Fibroblast of skin of back (primary cell): ENCODE results near the gene INTS15.
A peak's percentile ranks its signal among the peaks of the same experiment; 100 is the strongest.
"Not testable (repeated sequence)": the region's sequence is repeated elsewhere in the genome, so short reads cannot be mapped to it uniquely, and the experiment has no call there.

ENCODE experiments used
- DNase-seq: peaks from one replicate; pipeline ENCODE4 v3.0.0-alpha.2; 2013

INTS15 gene

DNA sequence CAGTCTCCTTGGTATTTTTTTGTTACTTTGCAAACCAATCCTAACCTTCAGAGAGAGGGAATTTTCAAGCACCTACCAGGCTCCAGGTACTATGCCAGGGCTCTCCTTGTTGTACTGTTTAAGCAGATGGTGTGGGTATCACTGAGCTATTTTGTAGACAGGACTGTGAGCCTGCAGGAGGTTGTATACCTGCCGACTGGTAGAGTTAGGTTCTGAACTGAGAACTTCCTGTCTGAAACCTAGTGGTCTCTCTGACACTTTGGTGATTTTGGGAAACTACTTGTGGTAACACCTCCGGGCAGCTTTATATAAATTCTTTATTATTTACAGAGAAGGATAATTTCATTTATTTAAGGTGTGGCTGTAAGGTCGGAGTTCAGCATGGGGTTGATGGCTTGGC lies 30.1 kb downstream of the INTS15 start:
- no peak for DNase-seq

DNA sequence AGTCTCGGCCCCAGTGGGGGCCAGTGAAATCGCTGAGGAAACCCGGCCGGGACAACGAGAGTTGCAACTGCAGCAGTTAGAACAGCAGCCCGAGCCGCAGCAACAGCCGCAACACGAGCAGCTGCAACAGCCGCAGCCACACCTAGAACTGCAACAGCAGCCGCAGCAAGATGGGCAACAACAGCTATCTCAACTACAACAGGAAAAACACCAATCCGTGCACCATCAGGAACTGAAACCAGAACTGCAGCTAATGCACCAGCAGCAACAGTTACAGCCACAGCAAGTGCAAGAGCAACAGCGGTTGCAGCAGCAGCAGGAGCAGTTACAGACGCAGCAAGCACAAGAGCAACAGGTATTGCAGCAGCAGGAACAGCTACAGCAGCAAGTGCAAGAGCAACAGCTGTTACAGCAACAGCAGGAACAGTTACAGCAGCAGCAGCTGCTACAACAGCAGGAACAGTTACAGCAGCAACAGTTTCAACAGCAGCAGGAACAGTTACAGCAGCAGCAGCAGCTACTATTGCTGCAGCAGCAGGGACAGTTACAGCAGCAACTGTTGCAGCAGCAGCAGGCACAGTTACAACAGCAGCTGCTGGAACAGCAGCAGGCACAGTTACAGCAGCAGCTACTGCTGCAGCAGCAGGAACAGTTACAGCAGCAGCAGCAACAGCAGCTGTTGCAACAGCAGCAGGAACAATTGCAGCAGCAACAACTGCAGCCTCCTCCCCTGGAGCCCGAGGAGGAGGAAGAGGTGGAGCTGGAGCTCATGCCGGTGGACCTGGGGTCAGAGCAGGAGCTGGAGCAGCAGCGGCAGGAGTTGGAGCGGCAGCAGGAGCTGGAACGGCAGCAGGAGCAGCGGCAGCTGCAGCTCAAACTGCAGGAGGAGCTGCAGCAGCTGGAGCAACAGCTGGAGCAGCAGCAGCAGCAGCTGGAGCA lies 31.6 kb downstream of the INTS15 start:
- DNase-seq = no peak

DNA sequence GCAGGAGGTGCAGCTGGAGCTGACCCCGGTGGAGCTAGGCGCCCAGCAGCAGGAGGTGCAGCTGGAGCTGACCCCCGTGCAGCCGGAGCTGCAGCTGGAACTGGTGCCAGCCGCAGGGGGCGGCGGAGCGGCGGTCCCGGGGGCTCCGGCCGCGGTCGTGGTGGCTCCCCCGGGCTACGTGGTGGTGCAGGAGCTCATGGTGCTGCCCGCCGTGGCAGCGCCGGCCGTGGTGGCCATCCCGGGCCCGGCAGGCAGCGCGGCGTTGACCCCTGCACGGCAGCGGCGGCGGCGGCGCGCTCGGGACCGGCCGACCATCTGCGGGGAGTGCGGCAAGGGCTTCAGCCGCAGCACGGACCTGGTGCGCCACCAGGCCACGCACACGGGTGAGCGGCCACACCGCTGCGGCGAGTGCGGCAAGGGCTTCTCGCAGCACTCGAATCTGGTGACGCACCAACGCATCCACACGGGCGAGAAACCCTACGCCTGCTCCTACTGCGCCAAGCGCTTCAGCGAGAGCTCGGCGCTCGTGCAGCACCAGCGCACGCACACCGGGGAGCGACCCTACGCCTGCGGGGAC lies 32.4 kb downstream of the INTS15 start:
- DNase-seq = no peak

- no peak for DNase-seq
These were observed 33.9 kb downstream of the INTS15 start for GRCh38 chr7:6623589-6624245.

- no peak for DNase-seq
These were observed 34.4 kb downstream of the INTS15 start for GRCh38 chr7:6624246-6624611.

- no peak for DNase-seq
These were observed 38.2 kb downstream of the INTS15 start for GRCh38 chr7:6628045-6628444.

DNA sequence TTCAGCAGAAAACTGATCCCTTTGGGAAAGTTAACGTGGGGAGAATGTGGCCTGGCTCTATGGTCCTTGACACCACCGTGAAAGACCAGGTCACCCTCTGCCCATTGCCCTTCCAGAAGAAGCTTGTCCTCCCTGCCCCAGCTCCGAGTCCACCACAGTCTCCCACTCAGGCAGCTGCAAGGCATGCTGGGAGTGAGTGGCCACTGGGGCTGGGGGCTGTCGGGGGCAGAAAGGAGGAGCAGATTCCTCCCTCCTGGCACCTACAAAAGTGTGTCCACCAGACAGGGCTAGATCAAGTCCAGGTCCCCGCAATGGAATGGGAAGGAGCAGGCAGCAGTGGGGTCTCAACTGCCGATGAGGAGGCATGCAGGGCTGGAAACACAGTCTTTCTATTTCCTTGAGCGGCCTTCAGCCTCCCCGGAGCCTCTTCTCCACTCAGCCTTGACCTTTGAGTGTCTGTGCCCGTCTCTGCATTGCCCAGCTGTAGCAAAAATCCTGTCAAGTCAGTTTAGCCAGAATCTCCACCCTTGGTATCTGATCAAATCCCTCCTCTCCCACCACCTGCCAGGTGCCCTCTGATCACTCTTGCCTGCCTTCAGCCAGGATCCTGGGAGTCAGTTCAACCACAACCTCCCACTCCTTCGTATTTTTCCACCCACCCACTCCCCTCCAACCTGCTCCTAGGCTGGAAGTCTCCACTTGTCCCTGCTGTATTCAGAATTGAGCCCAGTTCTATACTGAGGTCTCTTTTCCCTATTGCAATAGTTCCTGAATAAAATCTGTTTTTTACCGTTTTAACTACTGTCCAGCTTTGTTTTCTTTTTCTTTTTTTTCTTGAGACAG lies 40.4 kb downstream of the INTS15 start:
- no peak for DNase-seq

- DNase-seq = no peak
These were observed 41.8 kb downstream of the INTS15 start for GRCh38 chr7:6631605-6632004.

GRCh38 chr7:6634021-6634420 lies 44.2 kb downstream of the INTS15 start:
- DNase-seq = no peak

DNA sequence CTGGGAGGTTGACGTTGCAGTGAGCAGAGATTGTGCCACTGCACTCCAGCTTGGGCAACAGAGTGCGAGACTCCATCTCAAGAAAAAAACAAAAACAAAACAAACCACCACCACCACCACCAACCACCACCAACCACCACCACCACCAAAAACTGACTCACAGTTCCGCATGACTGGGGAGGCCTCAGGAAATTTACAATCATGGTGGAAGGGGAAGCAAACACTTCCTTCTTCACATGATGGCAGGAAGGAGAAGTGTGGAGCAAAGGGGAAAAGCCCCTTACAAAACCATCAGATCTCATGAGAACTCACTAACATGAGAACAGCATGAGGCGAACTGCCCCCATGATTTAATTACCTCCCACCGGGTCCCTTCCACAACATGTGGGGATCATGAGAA lies 45.1 kb downstream of the INTS15 start:
- not testable (repeated sequence) for DNase-seq

- DNase-seq = peak; percentile 44
These were observed 47.1 kb downstream of the INTS15 start, which contains the start of gene ZNF316 for GRCh38 chr7:6636741-6637543. Gene ZNF316, plus strand, starts transcription at chr7:6637318. Its CDS starts 5,092 bp downstream, at chr7:6642410.

GRCh38 chr7:6637544-6638229 lies 47.9 kb downstream of the INTS15 start:
- DNase-seq = peak; percentile 39

GRCh38 chr7:6639032-6639431 lies 49.2 kb downstream of the INTS15 start:
- DNase-seq = no peak

- no peak for DNase-seq
These were observed 49.8 kb downstream of the INTS15 start for GRCh38 chr7:6639627-6640026.

GRCh38 chr7:6640246-6640721 lies 50.5 kb downstream of the INTS15 start:
- peak; percentile 59 for DNase-seq

- no peak for DNase-seq
These were observed 51.6 kb downstream of the INTS15 start for GRCh38 chr7:6641305-6642035.

- no peak for DNase-seq
These were observed 52.5 kb downstream of the INTS15 start for GRCh38 chr7:6642239-6642839.

GRCh38 chr7:6642861-6643640 lies 53.2 kb downstream of the INTS15 start:
- DNase-seq = no peak
